Hepatocyte (in vitro differentiated cells): ENCODE measurements around the gene ZNF738.

Source experiments
- CTCF ChIP-seq: fragments of 200-600 bp; sonication (generic); IDR thresholded peaks from 2 replicates; pipeline ENCODE4 v1.5.1; 2016; ENCODE audit warnings: antibody characterized with exemption, mild to moderate bottlenecking; ENCODE audit not compliant: poor library complexity
- EZH2 ChIP-seq: fragments of 200-600 bp; sonication (generic); IDR thresholded peaks from 2 replicates; pipeline ENCODE4 v1.6.1; 2016; ENCODE audit warnings: antibody characterized with exemption, mild to moderate bottlenecking, borderline replicate concordance

GRCh38 chr19:21396121-21396520, 37.3 kb downstream of the ZNF738 start:
- TF ChIP-seq CTCF: no peak
- no peak for TF ChIP-seq EZH2
